OCI-LY7 (cell line): ENCODE measurements around the gene DENND1B.

Source experiments
- CTCF ChIP-seq: fragments of 200-600 bp; sonication (generic); conservative IDR thresholded peaks from 2 replicates; pipeline ENCODE4 v1.5.1; 2014; ENCODE audit warnings: mild to moderate bottlenecking, antibody characterized with exemption, low read length, moderate library complexity, mixed read lengths
- EZH2phosphoT487 ChIP-seq: fragments of 200-600 bp; sonication (generic); IDR thresholded peaks from 2 replicates; pipeline ENCODE4 v1.6.1; 2018; ENCODE audit warnings: low read depth, borderline replicate concordance, mild to moderate bottlenecking, mixed run types, antibody characterized with exemption, low read length, moderate library complexity, mixed read lengths

- no peak for TF ChIP-seq CTCF
- no peak for TF ChIP-seq EZH2phosphoT487
These were observed 34.3 kb downstream of the DENND1B start for GRCh38 chr1:197740992-197741391.
